Measurements from ENCODE around the gene RAB39A. TPM values are rescaled to one million over a fixed set of nuclear protein-coding genes. Genes with fewer than 3 reads are reported as not detected.

RAB39A gene
- total and polyA plus RNA-seq, 10 of the 15 experiments (the other 5 are each of a cell fraction or from before 2014, with no cell fraction given), result 0.10 to 9.2 (median 4.9) TPM

DNA sequence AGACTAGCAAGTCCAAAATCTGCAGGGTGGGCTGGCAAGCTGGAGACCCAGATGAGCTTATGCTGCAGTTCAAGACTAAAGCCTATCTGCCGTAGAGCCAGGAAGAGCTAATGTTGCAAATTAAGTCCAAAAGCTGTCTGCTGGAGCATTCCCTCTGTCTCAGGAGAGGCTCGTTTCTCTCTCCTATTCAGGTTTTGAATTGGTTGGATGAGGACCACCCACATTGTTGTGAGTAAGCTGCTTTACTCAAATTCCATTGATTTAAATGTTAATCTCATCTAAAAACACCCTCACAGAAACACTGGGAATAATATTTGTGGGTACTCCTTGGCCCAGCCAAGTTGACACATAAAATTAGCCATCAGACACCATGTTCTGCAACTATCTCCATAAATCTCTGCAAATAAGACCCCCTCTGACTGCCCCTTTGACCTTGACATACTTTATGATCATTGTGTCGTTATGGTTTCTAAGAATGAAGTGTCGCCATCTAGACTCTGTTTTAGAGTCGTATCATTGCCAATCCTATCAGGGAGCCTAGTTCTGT, 63.7 kb downstream of the RAB39A start:
- FAIRE-seq (no peak), ATAC-seq (no peak), DNase-seq (ENCODE audit: low read depth, low spot score) (no peak)
- Histone ChIP-seq H3K9ac (ENCODE audit: control insufficient read depth, insufficient read depth, low read length) (no peak overlapping the region), H3K4me3 (no peak overlapping the region), H3K79me2 (ENCODE audit: control insufficient read depth, insufficient read depth, low read length) (no peaks in the 10 kb centered on the region), H3K4me2 (ENCODE audit: control insufficient read depth, insufficient read depth) (no peak overlapping the region), H3K27me3 (replicated peaks in 1 of 2; ENCODE audit: control insufficient read depth in 2 of 2, insufficient read depth in 2 of 2, low read length in 1 of 2) (no peaks in the 10 kb centered on the region), H3K27ac (ENCODE audit: control insufficient read depth, insufficient read depth) (no peak overlapping the region), H4K20me1 (ENCODE audit: control insufficient read depth, insufficient read depth) (no peaks in the 10 kb centered on the region), H2AFZ (ENCODE audit: control insufficient read depth, low read depth, low read length) (no peak overlapping the region), H3K4me1 (ENCODE audit: control insufficient read depth, insufficient read depth, low read length) (no peaks in the 10 kb centered on the region; the same call in 1 of the 2 replicates), H3K9me3 (replicated peaks; ENCODE audit: control insufficient read depth, insufficient read depth, low read length) (no peaks in the 10 kb centered on the region), H3K36me3 (ENCODE audit: control insufficient read depth in 2 of 2, insufficient read depth in 2 of 2, low read length in 1 of 2) (no peaks in the 10 kb centered on the region)
- intact Hi-C loops (cut with micrococcal nuclease; ENCODE audit: unreplicated experiment), result no loop called here
- no peak for TF ChIP-seq PBX3 (IDR thresholded peaks at IDR 0.05; ENCODE audit: insufficient replicate concordance, low read depth, low read length)
- TF ChIP-seq, protein P1, sequence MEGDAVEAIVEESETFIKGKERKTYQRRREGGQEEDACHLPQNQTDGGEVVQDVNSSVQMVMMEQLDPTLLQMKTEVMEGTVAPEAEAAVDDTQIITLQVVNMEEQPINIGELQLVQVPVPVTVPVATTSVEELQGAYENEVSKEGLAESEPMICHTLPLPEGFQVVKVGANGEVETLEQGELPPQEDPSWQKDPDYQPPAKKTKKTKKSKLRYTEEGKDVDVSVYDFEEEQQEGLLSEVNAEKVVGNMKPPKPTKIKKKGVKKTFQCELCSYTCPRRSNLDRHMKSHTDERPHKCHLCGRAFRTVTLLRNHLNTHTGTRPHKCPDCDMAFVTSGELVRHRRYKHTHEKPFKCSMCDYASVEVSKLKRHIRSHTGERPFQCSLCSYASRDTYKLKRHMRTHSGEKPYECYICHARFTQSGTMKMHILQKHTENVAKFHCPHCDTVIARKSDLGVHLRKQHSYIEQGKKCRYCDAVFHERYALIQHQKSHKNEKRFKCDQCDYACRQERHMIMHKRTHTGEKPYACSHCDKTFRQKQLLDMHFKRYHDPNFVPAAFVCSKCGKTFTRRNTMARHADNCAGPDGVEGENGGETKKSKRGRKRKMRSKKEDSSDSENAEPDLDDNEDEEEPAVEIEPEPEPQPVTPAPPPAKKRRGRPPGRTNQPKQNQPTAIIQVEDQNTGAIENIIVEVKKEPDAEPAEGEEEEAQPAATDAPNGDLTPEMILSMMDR (IDR thresholded peaks at IDR 0.05 in 2 of 3, conservative IDR thresholded peaks at IDR 0.05 in 1 of 3; ENCODE audit: control insufficient read depth in 2 of 3, extremely low read depth in 1 of 3, insufficient read depth in 1 of 3, low read depth in 3 of 3, low read length in 3 of 3), result no peak
- TF ChIP-seq ZNF207 (IDR thresholded peaks at IDR 0.05; ENCODE audit: borderline replicate concordance), result no peak
- in situ Hi-C loops (cut with MboI), result no loop called here
- SMC1A ChIA-PET (ENCODE audit: uncharacterized antibody, unreplicated experiment), result no interaction called here
- BruUV-seq (replicated peaks), result no TSS peak
- 74% methylated on average over 5 of the region's 5 CpGs for WGBS (ENCODE audit: insufficient coverage, insufficient replicate concordance, low lambda C conversion rate, missing lambda C conversion rate)
- CTCF ChIA-PET, result no interaction called here
- POLR2A ChIA-PET, result no interaction called here
- RAD21 ChIA-PET (ENCODE audit: unreplicated experiment), result no interaction called here
